ENCODE results near the gene PRRC2A. TPM values are rescaled to one million over a fixed set of nuclear protein-coding genes. Genes with fewer than 3 reads are reported as not detected.

The PRRC2A gene
- total and polyA plus RNA-seq, 4 donors = 73.7 to 157 (median 103) TPM

- 26 to 45% methylated on average over 6 of the region's 6 CpGs for WGBS, 2 donors
- no peak within 1 kb of the TSS for H3K4me3 ChIP-seq
These were observed 5.6 kb upstream of the PRRC2A start, which contains the start of gene AIF1 for GRCh38 chr6:31614684-31615578. Gene AIF1, plus strand, starts transcription at chr6:31615234. Its CDS starts 96 bp downstream, at chr6:31615330.

GRCh38 chr6:31615748-31616147 is 4.8 kb upstream of the PRRC2A start:
- WGBS, 2 donors = 39 to 52% methylated on average over 7 of the region's 7 CpGs
- H3K27ac ChIP-seq (ENCODE audit: low read depth in 1 of 2, low read length in 1 of 2) = peak overlapping the region in 1 of 2 donors; percentile 23
- DNase-seq (no peak), ATAC-seq (ENCODE audit: insufficient read depth, low FRiP score) (no peak)
- H3K27me3 ChIP-seq (ENCODE audit: control insufficient read depth in 3 of 3, insufficient read depth in 3 of 3, low read length in 2 of 3) = no peaks in the 10 kb centered on the region
- H3K4me3 ChIP-seq = no peak overlapping the region
- H3K9me3 ChIP-seq (ENCODE audit: control insufficient read depth in 4 of 4, insufficient read depth in 3 of 4, low read length in 3 of 4) = no peaks in the 10 kb centered on the region
- peaks cover 0 to 20% (median 0%) of the 10 kb centered on the region in 5 donors for H3K4me1 ChIP-seq (ENCODE audit: control insufficient read depth in 5 of 5, insufficient read depth in 5 of 5, low read length in 5 of 5)
- no peak overlapping the region for H3K9ac ChIP-seq (ENCODE audit: insufficient read depth in 1 of 2, low read length in 2 of 2)
- TF ChIP-seq CTCF (IDR thresholded peaks at IDR 0.05; ENCODE audit: control extremely low read depth, extremely low read depth) = no peak
- no peaks in the 10 kb centered on the region for H3K36me3 ChIP-seq (ENCODE audit: control insufficient read depth in 4 of 4, insufficient read depth in 4 of 4, low read length in 4 of 4)

More at GRCh38 chr6:31614684-31615578, 5.6 kb upstream of the PRRC2A start, which contains the start of gene AIF1:
- H3K4me1 ChIP-seq (ENCODE audit: control insufficient read depth in 5 of 5, insufficient read depth in 5 of 5, low read length in 5 of 5) = peaks cover 0 to 20% (median 0%) of the 10 kb centered on the region in 5 donors
- ATAC-seq (ENCODE audit: insufficient read depth, low FRiP score) = no peak
- no peak within 1 kb of the TSS for H3K9ac ChIP-seq (ENCODE audit: insufficient read depth in 1 of 2, low read length in 2 of 2)
- H3K36me3 ChIP-seq (ENCODE audit: control insufficient read depth in 4 of 4, insufficient read depth in 4 of 4, low read length in 4 of 4) = no peaks in the 10 kb centered on the region
- DNase-seq = no peak
- H3K27me3 ChIP-seq (ENCODE audit: control insufficient read depth in 3 of 3, insufficient read depth in 3 of 3, low read length in 2 of 3) = no peaks in the 10 kb centered on the region
- no peaks in the 10 kb centered on the region for H3K9me3 ChIP-seq (ENCODE audit: control insufficient read depth in 4 of 4, insufficient read depth in 3 of 4, low read length in 3 of 4)
- TF ChIP-seq CTCF (IDR thresholded peaks at IDR 0.05; ENCODE audit: control extremely low read depth, extremely low read depth) = no peak
- peak within 1 kb of the TSS in 1 of 2 donors; percentile 45 for H3K27ac ChIP-seq (ENCODE audit: low read depth in 1 of 2, low read length in 1 of 2)

GRCh38 chr6:31617010-31617409 is 3.5 kb upstream of the PRRC2A start:
- H3K4me3 ChIP-seq = no peak overlapping the region
- H3K27me3 ChIP-seq (ENCODE audit: control insufficient read depth in 3 of 3, insufficient read depth in 3 of 3, low read length in 2 of 3) = no peaks in the 10 kb centered on the region
- no peak overlapping the region for H3K9ac ChIP-seq (ENCODE audit: insufficient read depth in 1 of 2, low read length in 2 of 2)
- ATAC-seq (ENCODE audit: insufficient read depth, low FRiP score) (no peak), DNase-seq (no peak)
- H3K27ac ChIP-seq (ENCODE audit: low read depth in 1 of 2, low read length in 1 of 2) = no peak overlapping the region
- no peak for TF ChIP-seq CTCF (IDR thresholded peaks at IDR 0.05; ENCODE audit: control extremely low read depth, extremely low read depth)
- no peaks in the 10 kb centered on the region for H3K9me3 ChIP-seq (ENCODE audit: control insufficient read depth in 4 of 4, insufficient read depth in 3 of 4, low read length in 3 of 4)
- WGBS, 2 donors = 90 to 93% methylated on average over 2 of the region's 2 CpGs
- H3K36me3 ChIP-seq (ENCODE audit: control insufficient read depth in 4 of 4, insufficient read depth in 4 of 4, low read length in 4 of 4) = peaks cover 0 to 4% (median 0%) of the 10 kb centered on the region in 4 donors
- H3K4me1 ChIP-seq (ENCODE audit: control insufficient read depth in 5 of 5, insufficient read depth in 5 of 5, low read length in 5 of 5) = peaks cover 0 to 20% (median 2%) of the 10 kb centered on the region in 5 donors
